Inflammatory macrophage treated with lipopolysaccharide for 4 hours (primary cell): ENCODE data around the gene GZF1.

Experiments
- DNase-seq: peaks from one replicate; pipeline ENCODE4 v3.0.0-alpha.2; 2020

GZF1 gene

DNA sequence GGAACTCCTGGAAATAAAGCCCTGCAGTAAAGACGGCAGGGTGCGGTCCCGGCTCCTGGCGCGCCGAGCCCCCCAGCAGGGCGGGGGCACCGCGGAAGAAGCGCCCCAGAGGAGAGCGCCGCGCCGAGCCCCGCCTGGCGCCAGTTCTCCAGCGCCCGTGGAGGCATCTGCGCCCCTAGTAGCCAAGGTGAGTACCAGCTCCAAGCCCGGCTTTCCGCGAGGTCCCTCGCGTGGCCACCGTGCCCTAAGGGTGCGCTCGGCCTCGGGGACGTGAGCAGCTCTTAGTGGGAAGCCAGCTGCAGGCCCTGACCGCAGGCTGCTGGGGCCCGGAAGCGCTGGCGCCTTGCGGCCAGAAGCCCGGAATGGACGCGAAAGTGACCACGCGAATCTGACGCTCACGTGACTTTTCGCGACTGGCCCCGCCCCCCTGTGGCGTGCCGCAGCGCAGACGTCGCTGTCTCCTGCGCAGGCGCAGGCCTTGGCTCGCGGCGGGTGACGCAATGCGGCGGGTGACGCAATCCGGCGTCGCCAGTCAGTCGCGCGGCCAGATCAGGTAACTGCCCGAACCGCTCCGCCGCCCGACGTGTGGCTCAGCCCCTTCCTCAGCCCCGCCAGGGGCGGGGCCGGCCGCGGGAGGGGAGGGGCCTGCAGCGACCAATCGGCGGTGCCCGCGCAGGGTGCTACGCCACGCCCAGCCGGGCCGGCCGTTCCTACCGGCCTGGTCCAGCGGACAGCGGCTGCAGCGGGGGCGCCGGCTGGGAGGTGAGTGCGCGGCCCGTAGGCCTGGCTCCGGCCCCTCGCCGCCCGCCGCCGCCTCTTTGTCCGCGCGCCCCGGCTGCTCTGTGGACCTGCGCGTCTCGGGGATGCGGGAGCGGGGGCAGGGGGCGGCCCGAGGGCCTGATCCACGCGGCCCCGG, at the start of gene GZF1:
GZF1 (plus strand) TSS at position 707 of the 916 bp plus-strand sequence. CDS start 2,202 bp downstream, outside the sequence.
- DNase-seq, result peak; percentile 98

DNA sequence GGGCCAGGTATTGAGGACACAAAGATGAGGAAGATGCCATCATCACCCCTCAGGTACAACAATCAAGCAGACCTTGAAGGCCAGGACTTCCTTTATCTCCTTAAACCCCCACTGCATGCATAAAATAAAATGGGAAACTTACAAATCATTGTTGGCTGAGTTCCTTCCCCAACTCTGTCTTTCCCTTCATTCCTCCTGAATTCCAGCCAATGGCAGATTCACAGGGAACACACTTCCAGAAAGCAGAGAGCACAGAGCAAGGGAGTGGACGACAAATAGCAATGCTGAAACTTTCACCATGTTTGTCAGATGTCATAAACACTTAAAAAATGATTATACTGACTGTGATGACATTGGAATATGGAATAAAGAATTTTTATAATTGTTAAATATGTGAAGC, 48.7 kb upstream of the GZF1 start:
- no peak for DNase-seq

DNA sequence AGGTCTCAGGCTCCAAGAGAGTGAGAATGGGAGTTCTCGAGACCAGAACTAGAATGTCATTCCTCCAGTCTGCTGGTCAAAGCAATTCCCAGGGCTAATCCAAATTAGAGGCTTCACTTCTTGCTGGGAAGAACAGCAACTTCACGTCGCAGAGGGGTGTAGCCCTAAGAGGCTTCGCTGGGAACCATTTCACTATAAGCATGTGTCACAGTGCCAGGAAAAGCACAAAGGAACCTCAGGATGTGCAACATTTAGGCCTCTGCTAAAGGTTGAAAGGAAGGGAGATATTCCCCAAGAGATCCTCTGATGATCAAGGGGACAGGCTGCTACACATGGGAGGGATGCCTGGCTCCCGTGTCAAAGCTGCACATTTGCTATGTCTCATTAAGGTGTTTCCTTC, 47.3 kb upstream of the GZF1 start:
- no peak for DNase-seq

DNA sequence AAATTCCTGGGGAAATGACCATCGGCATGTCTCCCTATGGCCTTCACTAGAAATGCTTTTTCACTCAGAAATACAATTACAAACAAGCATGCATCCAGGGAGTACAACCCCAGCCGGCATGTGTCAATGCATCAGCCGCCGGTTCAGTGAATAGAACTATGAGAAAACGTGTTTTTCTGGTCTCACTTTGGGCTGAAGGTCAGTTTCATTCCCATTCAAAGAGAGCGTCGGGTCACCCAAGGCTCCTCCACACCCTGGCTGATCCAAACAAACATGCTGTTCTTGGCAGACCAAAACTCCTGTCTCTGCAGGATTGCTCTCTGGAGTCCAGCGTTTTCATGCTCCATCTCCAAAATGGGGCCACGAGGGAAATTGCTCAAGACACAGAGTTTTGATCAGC, 46.9 kb upstream of the GZF1 start:
- DNase-seq, result no peak

DNA sequence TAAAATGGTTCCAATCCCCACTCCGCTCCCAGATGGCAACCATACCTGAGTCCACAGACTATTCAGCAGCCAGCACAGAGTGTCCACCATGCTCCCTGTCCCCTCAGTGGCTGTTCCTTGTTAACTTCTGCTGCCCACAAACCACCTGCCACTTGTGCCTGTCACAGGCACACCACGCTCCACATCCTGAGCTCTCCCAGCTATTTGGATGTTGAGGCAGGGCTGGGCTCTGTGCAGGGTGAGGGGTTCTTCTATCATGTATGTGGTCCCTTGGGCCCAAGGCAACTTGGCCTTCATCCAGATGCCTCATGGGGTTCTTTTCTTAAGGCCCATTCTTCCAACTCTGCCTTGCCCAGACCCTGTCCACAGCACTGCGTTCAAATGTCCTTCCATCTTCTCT, 45.4 kb upstream of the GZF1 start:
- no peak for DNase-seq

DNA sequence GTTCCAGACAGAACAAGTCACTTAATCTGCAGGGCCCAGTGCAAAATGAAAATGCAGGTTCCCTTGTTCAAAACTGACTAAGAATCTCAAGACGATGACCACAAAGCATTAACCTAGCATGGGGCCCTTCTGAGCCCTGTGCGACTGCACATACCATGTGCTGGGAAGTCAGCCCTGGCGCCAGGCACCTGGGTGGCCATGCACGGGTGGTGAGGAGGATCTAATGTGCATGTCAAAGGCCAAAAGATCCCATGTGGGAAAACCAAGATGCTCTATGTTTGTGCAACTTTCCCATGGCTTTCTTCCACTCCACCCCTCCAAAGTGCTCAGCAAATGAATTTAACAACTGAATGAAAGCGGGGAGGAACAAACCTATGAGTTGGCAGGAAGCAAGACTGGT, 44.9 kb upstream of the GZF1 start:
- no peak for DNase-seq

DNA sequence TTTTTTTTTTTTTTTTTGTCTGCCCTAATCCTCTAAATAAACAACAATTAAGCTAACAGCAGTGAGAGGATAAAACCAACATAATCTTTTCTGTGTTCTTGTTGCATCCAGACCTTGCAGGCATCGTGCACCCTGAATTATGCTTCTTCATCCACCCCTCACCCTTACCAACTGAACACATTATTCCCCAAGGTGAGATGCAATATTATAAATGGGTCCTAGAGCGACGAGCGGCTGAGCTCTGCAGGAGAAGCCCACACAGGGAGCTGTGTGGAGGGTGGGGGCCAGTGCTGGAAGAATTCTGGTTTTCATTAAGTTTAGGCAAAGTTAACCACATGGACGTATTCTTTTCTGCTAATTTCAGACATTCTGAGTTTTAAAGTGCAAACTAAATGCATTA, 43.6 kb upstream of the GZF1 start:
- DNase-seq, result no peak

DNA sequence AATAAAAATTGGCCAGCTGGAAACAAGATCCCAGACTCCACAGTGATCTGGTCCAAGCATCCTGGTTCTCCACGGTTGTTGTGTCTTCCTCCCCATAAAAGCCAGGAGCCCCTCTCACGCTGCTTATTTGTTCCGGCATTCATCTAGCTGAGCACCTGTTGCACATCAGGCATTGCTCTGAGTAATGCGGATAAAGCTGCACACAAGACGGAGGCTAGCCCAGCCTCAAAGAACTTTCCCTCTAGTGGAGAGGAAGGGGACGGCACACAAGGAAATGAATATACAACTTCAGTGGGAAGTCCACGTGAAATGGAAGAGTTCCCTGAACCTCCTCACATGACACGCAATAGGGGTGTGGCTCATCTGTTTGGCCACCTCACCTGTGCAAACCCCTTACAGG, 41.7 kb upstream of the GZF1 start:
- no peak for DNase-seq

DNA sequence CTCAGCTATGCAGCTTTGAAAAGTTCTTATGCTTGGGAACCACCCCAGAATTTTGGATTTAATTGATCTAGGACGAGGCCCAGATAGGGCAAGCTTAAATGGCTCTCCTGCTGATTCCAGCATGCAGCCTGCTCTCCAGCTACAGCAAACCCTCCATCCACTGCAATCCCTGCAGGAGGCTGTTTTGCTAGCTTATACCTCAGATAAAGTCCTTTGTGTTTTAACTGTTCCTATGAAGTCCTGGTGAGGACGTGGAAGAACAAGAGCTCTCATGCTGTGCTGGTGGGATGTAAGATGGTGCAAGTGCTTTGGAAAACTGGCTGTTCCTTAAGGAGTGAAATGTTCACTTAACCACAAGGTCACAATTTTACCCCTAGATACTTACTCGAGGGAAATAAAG, 36.9 kb upstream of the GZF1 start:
- no peak for DNase-seq

DNA sequence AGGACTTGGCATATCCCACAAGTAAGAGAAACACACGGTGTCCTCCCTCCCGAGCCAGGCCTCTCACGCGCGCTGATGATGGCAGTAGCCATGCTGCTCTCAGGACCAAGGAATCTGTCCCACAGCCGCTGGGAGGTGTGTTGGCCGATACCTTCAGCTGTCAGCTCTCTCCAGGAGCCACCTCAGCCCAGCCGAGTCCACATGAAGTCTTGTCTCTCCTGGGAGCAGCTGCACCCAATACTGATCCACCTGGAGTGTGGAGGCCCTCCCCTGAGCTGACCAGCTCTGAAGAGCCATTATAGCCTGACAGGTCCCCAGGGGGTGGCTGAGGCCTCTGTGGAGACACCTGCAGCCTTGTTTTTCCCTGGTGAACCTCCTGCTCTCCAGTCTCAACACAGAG, 35.2 kb upstream of the GZF1 start:
- no peak for DNase-seq

DNA sequence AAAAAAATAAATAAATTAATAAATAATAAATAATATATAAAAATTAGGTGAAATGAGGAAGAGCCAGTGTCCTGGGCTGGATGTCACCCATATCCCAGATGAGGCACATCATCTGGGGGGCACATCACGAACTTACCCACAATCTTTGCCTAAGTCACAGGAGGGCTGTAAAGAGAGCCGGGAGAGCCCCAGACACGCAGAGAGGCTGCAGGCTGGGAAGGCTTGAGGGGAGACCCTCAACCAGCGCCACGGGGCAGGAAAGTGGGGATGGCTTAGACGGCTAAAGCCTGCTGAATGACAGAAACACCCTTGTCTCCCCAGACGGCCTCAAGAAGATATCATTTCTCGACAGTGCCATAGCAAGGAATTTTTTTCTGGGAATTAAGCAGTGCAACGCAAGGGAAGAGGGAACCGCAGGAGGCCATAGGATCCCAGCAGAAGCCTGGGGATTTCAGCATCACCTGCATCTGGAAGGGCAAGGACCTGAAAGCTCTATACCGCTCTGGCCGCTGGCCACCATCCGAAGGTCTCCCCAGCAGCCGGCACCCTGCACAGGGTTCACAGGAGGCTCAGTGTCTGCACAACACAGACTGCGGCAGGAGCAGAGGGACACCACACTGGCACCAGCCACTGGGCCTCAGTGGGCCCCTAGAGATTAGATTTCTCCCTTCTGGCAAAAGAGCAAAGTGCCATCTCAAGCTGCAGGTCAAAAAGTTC, 34.2 kb upstream of the GZF1 start:
- DNase-seq, result no peak

DNA sequence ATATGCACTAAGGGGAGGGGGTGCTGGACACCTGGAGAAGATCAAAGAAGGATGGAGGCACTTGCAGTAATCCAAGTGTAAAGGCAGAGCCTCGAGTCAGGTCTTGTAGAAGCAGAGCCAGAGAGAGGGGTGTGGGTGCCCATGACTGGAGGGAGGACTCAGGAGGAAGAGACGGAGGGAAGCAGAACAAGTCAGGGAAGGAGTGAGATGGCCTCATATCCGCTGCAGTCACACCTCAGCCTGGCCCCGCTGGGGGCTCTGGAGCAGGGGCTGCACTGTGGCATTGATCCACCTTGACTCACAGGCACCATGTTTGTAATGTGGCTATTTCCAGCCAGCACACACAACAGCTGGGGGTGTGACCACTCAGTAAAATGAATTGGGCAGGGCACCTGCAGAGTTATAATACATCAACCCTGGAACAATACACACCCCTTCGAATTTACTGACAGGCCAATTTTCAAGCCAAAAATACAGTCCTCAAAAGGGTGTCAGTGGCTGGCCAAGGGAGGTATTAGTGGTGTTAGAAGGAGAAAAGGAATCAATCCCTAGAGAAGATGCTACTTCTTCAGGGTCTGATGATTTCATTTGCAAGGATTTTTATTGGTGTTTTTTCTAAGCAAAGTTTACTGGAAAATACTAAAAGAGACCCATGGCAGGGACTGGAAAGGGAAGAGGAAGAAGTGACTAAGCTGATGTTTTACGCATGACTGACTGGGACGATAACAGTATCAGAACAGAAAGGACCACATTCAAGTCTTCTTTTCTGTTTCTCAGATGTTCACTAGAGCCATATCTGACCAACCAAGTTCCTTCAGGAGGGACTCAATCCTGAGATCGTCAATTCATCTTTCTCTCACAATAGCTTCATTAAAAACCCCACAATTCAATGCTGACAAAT, 30.3 kb upstream of the GZF1 start:
- no peak for DNase-seq

DNA sequence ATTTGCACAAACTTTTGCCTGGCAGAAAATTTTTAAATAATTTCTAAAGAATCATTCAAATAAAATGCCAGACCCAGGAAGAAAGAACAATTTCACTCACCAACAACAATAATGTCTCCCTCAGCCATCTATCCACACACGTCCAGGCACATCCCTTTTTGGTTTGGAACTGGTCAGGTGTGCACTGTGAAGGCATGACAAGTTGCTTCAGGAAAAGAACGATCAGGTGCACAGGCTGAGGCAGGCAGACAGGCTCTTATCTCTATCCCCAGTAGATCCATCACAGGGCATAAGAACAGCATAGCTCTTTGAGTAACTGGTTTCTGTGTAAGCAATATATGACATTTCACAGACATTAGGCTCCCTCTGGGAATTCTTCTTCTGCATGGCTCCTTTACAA, 29.5 kb upstream of the GZF1 start:
- no peak for DNase-seq

DNA sequence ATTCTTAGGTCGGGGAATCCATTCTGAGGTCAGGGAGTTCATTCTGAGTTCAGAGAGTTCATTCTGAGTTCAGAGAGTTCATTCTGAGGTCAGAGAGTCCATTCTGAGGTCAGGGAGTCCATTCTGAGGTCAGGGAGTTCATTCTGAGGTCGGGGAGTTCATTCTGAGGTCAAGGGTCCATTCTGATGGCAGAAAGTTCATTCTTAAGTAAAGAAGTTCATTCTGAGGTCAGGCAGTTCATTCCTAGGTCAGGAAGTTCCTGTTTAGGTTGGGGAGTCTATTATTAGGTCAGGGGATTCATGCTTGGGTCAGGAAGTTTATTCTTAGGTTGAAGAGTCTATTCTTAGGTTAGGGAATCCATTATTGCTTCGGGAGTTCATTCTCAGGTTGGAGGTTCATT, 27.9 kb upstream of the GZF1 start:
- DNase-seq, result peak; percentile 24

DNA sequence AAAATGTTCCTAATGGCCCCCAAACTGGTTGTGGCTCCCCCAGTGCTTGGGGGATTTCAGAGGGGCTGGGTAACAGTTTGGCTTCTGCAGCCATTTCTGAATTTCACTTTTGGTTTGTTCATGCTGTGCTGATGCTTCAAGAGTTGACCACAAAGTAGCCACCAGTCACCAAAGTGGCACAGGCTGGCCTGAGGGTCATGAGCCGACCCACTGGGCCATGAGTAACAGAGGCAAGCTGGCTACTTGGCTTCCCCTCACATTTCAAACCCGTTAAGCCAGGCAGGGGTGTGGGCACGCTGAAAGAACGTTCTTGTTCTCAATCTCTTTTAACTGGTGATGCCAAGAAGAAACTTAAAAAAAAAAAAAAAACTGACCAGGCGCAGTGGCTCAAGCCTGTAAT, 26.5 kb upstream of the GZF1 start:
- no peak for DNase-seq

DNA sequence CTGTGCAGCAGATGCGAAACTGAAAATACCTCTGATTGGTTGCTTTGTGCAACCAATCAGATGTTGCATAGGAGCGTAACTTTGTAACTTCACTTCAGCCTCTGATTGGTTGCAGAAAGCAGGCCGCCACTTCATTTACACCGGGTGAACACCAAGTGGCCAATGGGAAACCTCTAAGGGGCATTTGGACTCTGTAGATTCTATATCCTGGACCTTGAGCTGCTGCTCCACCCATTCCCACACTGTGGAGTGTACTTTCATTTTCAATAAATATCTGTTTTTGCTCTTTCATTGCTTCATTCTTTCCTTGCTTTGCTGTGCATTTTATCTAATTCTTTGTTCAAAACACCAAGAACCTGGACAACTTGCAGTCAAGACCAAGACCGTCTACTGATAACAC, 25.5 kb upstream of the GZF1 start:
- DNase-seq, result no peak

DNA sequence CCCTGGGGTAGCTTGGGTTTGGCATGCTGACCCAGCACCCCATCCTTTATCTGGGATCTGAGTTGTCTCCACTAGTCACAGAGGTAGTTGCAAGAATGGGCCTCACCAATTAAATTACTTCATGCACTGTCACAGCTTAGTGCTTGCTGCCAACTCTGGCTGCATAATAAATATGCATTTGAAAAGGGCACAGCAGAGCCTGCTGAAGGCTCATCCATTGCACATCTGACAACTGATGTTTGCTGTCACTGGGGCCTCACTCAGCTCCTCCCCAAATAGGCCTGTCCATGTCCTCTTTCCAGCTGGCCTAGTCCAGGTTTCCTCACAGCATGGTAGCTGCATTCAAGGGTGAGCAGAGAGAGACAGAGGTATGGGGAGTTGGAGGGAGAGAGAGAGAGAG, 24.7 kb upstream of the GZF1 start:
- DNase-seq, result no peak

DNA sequence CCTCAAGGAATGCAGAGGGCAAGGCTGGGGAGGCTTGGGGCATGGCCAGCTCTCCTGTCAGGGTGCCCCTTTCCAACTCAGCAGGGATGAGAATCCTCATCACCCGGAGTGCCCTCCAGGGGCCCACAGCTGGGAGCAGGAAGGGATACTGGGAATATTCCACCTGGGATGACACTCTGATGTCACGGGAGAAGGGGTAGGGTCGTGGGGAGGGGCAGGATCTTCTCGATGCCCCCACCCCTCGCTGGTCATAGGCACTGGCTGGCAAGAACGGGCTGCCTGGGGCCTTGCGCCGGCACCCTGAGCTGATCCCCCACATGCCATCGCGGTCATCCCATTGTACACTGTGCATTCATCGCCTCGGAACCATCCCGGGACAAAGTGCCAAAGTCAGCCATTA, 22.0 kb upstream of the GZF1 start:
- no peak for DNase-seq

DNA sequence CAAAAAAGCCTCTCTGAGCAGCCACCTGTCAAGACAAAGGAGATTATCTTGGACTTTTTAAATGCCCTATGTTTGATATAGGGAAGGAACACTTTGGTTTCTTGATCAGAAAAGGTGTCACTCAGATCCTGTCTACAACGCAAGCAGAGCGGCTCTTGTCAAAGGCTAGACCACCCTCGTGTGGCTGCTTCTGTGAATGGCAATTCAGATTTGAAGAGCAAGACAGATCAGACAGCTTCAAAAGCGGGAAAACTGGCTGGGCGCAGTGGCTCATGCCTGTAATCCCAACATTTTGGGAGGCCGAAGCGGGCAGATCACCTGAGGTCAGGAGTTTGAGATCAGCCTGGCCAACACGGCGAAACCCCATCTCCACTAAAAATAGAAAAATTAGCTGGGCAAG, 21.5 kb upstream of the GZF1 start:
- peak; percentile 62 for DNase-seq

DNA sequence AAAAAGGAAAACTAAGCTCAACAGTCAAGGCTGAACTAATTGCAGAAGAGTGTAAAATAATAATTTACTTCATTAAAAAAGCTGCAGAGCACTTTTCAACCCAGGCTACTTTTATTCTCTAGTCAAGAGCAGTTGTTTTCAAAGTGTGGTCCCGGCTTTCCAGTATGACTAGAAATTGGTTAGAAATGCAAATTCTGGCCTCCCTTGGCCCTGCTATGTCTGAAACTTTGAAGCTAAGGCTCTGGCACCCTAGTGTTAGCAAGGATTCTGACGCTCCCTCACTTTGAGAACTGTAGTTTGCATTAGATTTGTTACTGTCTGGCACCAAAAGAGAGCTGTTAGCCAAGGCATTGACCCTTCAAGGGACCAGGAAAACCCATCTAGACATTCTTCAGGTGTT, 20.9 kb upstream of the GZF1 start:
- no peak for DNase-seq

DNA sequence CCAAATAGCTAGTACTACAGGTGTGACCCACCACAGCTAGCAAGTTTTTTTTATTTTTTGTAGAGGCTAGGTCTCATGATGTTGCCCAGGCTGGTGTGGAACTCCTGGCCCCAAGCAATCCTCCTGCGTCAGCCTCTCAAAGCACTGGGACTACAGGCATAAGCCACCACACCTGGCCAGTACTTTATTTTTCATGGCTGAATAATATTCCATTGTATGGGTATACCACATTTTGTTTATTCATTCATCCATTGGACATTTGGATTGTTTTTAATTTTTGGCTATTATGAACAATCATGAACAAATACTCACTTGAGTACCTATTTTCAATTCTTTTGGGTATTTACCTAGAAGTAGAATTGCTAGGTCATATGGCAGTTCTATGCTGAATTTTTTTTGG, 18.4 kb upstream of the GZF1 start:
- DNase-seq, result no peak

DNA sequence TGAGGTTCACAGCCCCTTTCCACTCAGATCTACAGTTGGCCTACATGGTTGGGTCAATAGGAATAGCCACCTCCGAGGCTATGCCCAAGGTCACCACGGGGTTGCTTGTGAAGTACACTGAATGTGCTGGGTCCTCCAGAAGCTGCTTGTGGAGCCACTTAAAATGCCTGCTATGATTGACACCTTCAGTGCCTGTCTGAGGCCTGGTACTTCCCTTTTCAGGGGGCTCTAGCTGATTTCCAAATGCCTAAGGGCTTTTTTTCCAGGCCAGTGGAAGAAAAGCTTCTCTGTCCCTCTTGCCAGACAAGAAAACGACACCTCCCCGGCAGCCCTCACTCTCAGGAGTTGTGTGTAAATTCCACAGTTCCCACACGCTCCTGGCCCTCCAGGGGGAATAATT, 17.6 kb upstream of the GZF1 start:
- DNase-seq, result no peak

DNA sequence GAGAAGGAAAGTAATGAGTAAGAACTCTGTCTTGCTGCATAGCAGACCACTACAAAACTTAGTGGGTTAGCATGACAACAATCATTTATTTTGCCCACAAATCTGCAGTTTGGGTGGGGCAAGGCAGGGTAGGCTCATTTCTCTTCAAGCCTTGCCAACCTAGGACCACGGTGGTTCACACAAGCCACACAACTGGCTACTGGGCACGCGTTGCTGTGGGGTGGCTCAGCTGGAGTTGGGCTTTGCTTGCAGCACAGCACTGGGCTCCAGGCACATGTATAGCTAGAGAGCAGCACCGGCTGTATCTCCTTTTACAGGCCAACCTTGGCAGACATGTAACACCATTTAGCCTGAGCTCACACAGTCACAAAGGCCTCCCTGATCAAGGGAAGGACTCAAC, 16.0 kb upstream of the GZF1 start:
- no peak for DNase-seq
